K562 (cell line): Measurements from ENCODE around the gene GLRA3. TPM values are rescaled to one million over a fixed set of nuclear protein-coding genes. Genes with fewer than 3 reads are reported as not detected.

Source experiments
- ARID2 ChIP-seq: fragments of 450-650 bp; IDR thresholded peaks from 2 replicates; pipeline ENCODE4 v1.6.1; 2017; ENCODE audit warnings: antibody characterized with exemption, mild to moderate bottlenecking
- ARNT ChIP-seq, 2 experiments: fragments of 450-650 bp; IDR thresholded peaks; 2 replicates each; pipeline ENCODE4 v1.6.1; 2016; ENCODE audit warnings: mild to moderate bottlenecking in 1 of 2
- CCAR2 ChIP-seq: fragments of 200-400 bp; formaldehyde crosslinking; IDR thresholded peaks from 2 replicates; pipeline ENCODE4 v1.6.1; 2017; ENCODE audit warnings: mild to moderate bottlenecking, low read depth, low read length
- ELF2 ChIP-seq: fragments of 250-450 bp; sonication (Bioruptor Pico); IDR thresholded peaks from 2 replicates; pipeline ENCODE4 v1.5.0; 2021; ENCODE audit warnings: mild to moderate bottlenecking
- FOSL1 ChIP-seq: fragments of 200-800 bp; sonication (Bioruptor generic); conservative IDR thresholded peaks from 2 replicates; pipeline ENCODE4 v1.6.1; 2016; ENCODE audit warnings: missing genetic modification characterization, missing compliant biosample characterization
- FUS ChIP-seq: fragments of 200-400 bp; formaldehyde crosslinking; optimal IDR thresholded peaks from 2 replicates; pipeline ENCODE3; 2017; ENCODE audit warnings: low read depth, low read length
- GTF2F1 ChIP-seq: IDR thresholded peaks from 2 replicates; pipeline ENCODE4 v1.6.1; 2011; ENCODE audit warnings: low read depth, low read length, improper control_type of control experiment
- HSF4 ChIP-seq: fragments of 250-450 bp; sonication (Bioruptor Pico); IDR thresholded peaks from 2 replicates; pipeline ENCODE4 v2.1.2; 2022; ENCODE audit warnings: mild to moderate bottlenecking, moderate library complexity, borderline replicate concordance
- KAT7 ChIP-seq: sonication (generic); formaldehyde crosslinking; IDR thresholded peaks from 2 replicates; pipeline ENCODE4 v1.8.0; 2022; ENCODE audit warnings: missing genetic modification reagents, mild to moderate bottlenecking, borderline replicate concordance
- KLF6 ChIP-seq: fragments of 250-450 bp; sonication (Bioruptor Pico); IDR thresholded peaks from 2 replicates; pipeline ENCODE4 v1.4.0; 2020; ENCODE audit warnings: mild to moderate bottlenecking, moderate library complexity, borderline replicate concordance
- L3MBTL2 ChIP-seq: fragments of 450-650 bp; IDR thresholded peaks from 2 replicates; pipeline ENCODE4 v1.6.1; 2016; ENCODE audit warnings: mild to moderate bottlenecking, moderate library complexity
- POLR3A ChIP-seq: IDR thresholded peaks from 2 replicates; pipeline ENCODE4 v1.6.1; 2011; ENCODE audit warnings: borderline replicate concordance, mild to moderate bottlenecking, moderate library complexity; ENCODE audit not compliant: insufficient read length, insufficient read depth; ENCODE audit errors: extremely low read depth
- RBM39 ChIP-seq: fragments of 200-400 bp; formaldehyde crosslinking; optimal IDR thresholded peaks from 2 replicates; pipeline ENCODE3; 2018; ENCODE audit warnings: low read depth, low read length
- RFX1 ChIP-seq: fragments of 450-650 bp; IDR thresholded peaks from 2 replicates; pipeline ENCODE4 v1.6.1; 2016; ENCODE audit warnings: mild to moderate bottlenecking, moderate library complexity
- SMARCA4 ChIP-seq: fragments of 450-650 bp; IDR thresholded peaks from 2 replicates; pipeline ENCODE4 v1.6.1; 2016
- SOX6 ChIP-seq: fragments of 450-650 bp; IDR thresholded peaks from 2 replicates; pipeline ENCODE4 v1.6.1; 2014; ENCODE audit warnings: mild to moderate bottlenecking
- TFAM ChIP-seq: fragments of 250-450 bp; sonication (Bioruptor Pico); conservative IDR thresholded peaks from 2 replicates; pipeline ENCODE4 v1.5.0; 2021; ENCODE audit warnings: mild to moderate bottlenecking, moderate library complexity
- TRIM24 ChIP-seq, 2 experiments: fragments of 450-650 bp; IDR thresholded peaks; 2 replicates each; pipeline ENCODE4 v1.6.1; 2016
- ZNF232 ChIP-seq: sonication (generic); formaldehyde crosslinking; IDR thresholded peaks from 2 replicates; pipeline ENCODE4 v1.8.0; 2022; ENCODE audit warnings: mild to moderate bottlenecking, missing genetic modification reagents
- ZNF584 ChIP-seq: fragments of 200-800 bp; sonication (Bioruptor generic); IDR thresholded peaks from 2 replicates; pipeline ENCODE4 v1.6.1; 2016; ENCODE audit warnings: low read depth, mild to moderate bottlenecking, missing genetic modification characterization, missing compliant biosample characterization
- ZNF699 ChIP-seq: fragments of 250-450 bp; sonication (Bioruptor Pico); IDR thresholded peaks from 2 replicates; pipeline ENCODE4 v1.8.0; 2021; ENCODE audit warnings: mild to moderate bottlenecking, moderate library complexity; ENCODE audit not compliant: insufficient replicate concordance
- polyA plus RNA-seq, 8 experiments: library from polyadenylated mRNA; depleted of rRNA in 4 of 8; stranded (reverse) in 5 of 8; unstranded in 3 of 8; fragments of >200 nt; fragmentation: Nextera tagmentation in 2 of 8; fragmentation: Illumina TruSeq in 1 of 8; extraction: Ambion mirVana in 2 of 8; extraction: Trizol in 1 of 8; gene quantifications; 2 replicates each; pipeline versions ENCODE4 v1.2.1 to v1.2.3, GENCODE V29; 2011 to 2014; ENCODE audit warnings: inconsistent platforms in 1 of 8, missing spikeins in 1 of 8
- total RNA-seq, 7 experiments: library from RNA; depleted of rRNA in 6 of 7; stranded (reverse); fragments of >200 nt in 6 of 7; fragmentation: Illumina TruSeq in 2 of 7; extraction: Trizol in 2 of 7; gene quantifications; 2 replicates each; pipeline versions ENCODE4 v1.2.1 to v1.2.3, GENCODE V29; 2011 to 2021; ENCODE audit warnings: low replicate concordance in 1 of 7
- TF ChIP-seq, protein P1 (sequence below), 2 experiments: fragments of 250-450 bp in 1 of 2; fragments of 450-650 bp in 1 of 2; sonication (Bioruptor Pico) in 1 of 2; IDR thresholded peaks; 2 replicates each; pipeline versions ENCODE4 v1.6.1 to v1.8.0; 2016 to 2021; ENCODE audit warnings: mild to moderate bottlenecking in 2 of 2, moderate library complexity in 2 of 2, missing compliant biosample characterization in 1 of 2, missing genetic modification characterization in 1 of 2
- TF ChIP-seq, protein P2 (sequence below): fragments of 450-650 bp; formaldehyde crosslinking; IDR thresholded peaks from 2 replicates; pipeline ENCODE4 v1.4.0; 2022; ENCODE audit warnings: mild to moderate bottlenecking, moderate library complexity
- TF ChIP-seq, protein P3 (sequence below): sonication (generic); formaldehyde crosslinking; IDR thresholded peaks from 2 replicates; pipeline ENCODE4 v1.8.0; 2022; ENCODE audit warnings: missing genetic modification reagents, mild to moderate bottlenecking, moderate library complexity, borderline replicate concordance
- TF ChIP-seq, protein P4 (sequence below): fragments of 450-650 bp; formaldehyde crosslinking; IDR thresholded peaks from 2 replicates; pipeline ENCODE4 v1.4.0; 2020; ENCODE audit warnings: mild to moderate bottlenecking
- TF ChIP-seq, protein P5 (sequence below): fragments of 450-650 bp; IDR thresholded peaks from 2 replicates; pipeline ENCODE4 v1.6.1; 2016; ENCODE audit warnings: missing biosample characterization, missing genetic modification characterization

GLRA3 gene
- total and polyA plus RNA-seq, 9 of the 15 experiments (the other 6 are each of a cell fraction or from before 2014, with no cell fraction given), result 0.06 to 0.14 (median 0.08) TPM; not detected in 2

DNA sequence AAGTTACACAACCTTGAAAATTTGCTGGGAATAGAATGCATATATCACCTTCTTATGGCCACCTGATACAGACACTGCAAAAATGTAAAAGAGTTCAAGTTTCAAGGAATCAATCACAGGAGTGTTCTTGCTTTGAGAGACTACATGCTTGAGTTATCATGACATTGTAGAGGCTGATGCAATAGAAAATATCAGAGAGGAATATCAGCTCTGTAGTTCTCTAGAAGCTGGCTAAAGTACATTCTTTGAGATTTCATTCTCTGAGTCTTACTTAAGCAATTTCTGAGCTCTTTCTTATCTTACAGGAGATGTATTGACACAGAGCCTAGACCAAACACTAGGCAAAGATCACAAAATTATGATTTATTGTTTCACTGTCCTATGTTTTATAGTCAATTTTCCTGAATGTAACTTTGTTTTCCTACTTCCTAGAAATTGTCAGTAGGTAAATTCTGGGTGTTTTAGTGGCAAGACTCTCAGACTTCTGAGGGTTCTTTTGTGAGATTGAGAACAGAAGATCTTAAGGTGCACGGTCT, 154.7 kb downstream of the GLRA3 start (continued):
- TF ChIP-seq, protein P1, sequence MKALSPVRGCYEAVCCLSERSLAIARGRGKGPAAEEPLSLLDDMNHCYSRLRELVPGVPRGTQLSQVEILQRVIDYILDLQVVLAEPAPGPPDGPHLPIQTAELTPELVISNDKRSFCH (CRISPR knock-in tag; IDR thresholded peaks at IDR 0.05), result no peak
- TF ChIP-seq, protein P1 (tag; IDR thresholded peaks at IDR 0.05), result no peak
- TF ChIP-seq POLR3A (no peak), KLF6 (CRISPR knock-in tag) (no peak), ZNF699 (CRISPR knock-in tag) (no peak), GTF2F1 (no peak), ZNF232 (CRISPR knock-in tag) (no peak), CCAR2 (no peak), ARID2 (no peak), FUS (no peak), ARNT (IDR thresholded peaks at IDR 0.05) (no peak), RBM39 (no peak), RFX1 (no peak), SMARCA4 (0 out of 2 replicates have a peak, but pooled peaks have one; percentile 15), ELF2 (CRISPR knock-in tag) (no peak), HSF4 (CRISPR knock-in tag) (no peak), L3MBTL2 (0 out of 2 replicates have a peak, but pooled peaks have one; percentile 59), KAT7 (CRISPR knock-in tag) (no peak), TFAM (CRISPR knock-in tag) (no peak), SOX6 (peak; percentile 31; the same call in 1 of the 2 replicates), TRIM24 (IDR thresholded peaks at IDR 0.05) (peak in 1 of 2 experiments; percentile 19; a peak in 1 of 4 replicates), FOSL1 (tag) (0 out of 2 replicates have a peak, but pooled peaks have one; percentile 26), ZNF584 (CRISPR knock-in tag) (0 out of 2 replicates have a peak, but pooled peaks have one; percentile 47)
- TF ChIP-seq, protein P2, sequence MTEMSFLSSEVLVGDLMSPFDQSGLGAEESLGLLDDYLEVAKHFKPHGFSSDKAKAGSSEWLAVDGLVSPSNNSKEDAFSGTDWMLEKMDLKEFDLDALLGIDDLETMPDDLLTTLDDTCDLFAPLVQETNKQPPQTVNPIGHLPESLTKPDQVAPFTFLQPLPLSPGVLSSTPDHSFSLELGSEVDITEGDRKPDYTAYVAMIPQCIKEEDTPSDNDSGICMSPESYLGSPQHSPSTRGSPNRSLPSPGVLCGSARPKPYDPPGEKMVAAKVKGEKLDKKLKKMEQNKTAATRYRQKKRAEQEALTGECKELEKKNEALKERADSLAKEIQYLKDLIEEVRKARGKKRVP (CRISPR knock-in tag), result peak; percentile 70
- TF ChIP-seq, protein P3, sequence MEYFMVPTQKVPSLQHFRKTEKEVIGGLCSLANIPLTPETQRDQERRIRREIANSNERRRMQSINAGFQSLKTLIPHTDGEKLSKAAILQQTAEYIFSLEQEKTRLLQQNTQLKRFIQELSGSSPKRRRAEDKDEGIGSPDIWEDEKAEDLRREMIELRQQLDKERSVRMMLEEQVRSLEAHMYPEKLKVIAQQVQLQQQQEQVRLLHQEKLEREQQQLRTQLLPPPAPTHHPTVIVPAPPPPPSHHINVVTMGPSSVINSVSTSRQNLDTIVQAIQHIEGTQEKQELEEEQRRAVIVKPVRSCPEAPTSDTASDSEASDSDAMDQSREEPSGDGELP, result no peak
- TF ChIP-seq, protein P4, sequence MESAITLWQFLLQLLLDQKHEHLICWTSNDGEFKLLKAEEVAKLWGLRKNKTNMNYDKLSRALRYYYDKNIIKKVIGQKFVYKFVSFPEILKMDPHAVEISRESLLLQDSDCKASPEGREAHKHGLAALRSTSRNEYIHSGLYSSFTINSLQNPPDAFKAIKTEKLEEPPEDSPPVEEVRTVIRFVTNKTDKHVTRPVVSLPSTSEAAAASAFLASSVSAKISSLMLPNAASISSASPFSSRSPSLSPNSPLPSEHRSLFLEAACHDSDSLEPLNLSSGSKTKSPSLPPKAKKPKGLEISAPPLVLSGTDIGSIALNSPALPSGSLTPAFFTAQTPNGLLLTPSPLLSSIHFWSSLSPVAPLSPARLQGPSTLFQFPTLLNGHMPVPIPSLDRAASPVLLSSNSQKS (CRISPR knock-in tag), result no peak
- TF ChIP-seq, protein P5, sequence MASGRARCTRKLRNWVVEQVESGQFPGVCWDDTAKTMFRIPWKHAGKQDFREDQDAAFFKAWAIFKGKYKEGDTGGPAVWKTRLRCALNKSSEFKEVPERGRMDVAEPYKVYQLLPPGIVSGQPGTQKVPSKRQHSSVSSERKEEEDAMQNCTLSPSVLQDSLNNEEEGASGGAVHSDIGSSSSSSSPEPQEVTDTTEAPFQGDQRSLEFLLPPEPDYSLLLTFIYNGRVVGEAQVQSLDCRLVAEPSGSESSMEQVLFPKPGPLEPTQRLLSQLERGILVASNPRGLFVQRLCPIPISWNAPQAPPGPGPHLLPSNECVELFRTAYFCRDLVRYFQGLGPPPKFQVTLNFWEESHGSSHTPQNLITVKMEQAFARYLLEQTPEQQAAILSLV, result no peak; the same call in 1 of the 2 replicates
